DND-41 (cell line): ENCODE results near the gene TFR2.

Source experiments
- ATAC-seq: fragments of 200-7000 bp; cut with Tn5 transposase; 3 replicates; pipeline ENCODE4 v1.9.1; 2021; ENCODE audit warnings: low read depth; ENCODE audit not compliant: insufficient read depth
- DNase-seq: peaks from one replicate; pipeline ENCODE4 v3.0.0-alpha.2; 2020
- H2AFZ ChIP-seq: 2 replicates; pipeline ENCODE4 v1.6.0; 2012; ENCODE audit warnings: low read depth, low read length
- H3K27ac ChIP-seq: 2 replicates; pipeline ENCODE4 v1.5.1; 2012; ENCODE audit warnings: low read length, inconsistent platforms
- H3K27me3 ChIP-seq: fragments of 200-600 bp; sonication (generic); 2 replicates; pipeline ENCODE4 v1.6.0; 2012; ENCODE audit warnings: low read length, mild to moderate bottlenecking, inconsistent platforms; ENCODE audit not compliant: insufficient read depth, poor library complexity
- H3K36me3 ChIP-seq: 2 replicates; pipeline ENCODE4 v1.5.1; 2012; ENCODE audit warnings: low read length, inconsistent platforms; ENCODE audit not compliant: insufficient read depth
- H3K4me1 ChIP-seq: 2 replicates; pipeline ENCODE4 v1.5.1; 2012; ENCODE audit warnings: mild to moderate bottlenecking, low read length; ENCODE audit not compliant: insufficient read depth
- H3K4me2 ChIP-seq: 2 replicates; pipeline ENCODE4 v1.6.0; 2012; ENCODE audit warnings: mild to moderate bottlenecking, moderate library complexity, low read length, inconsistent platforms; ENCODE audit not compliant: insufficient read depth
- H3K4me3 ChIP-seq, 2 experiments: fragments of 200-600 bp in 1 of 2; shearing (Covaris generic) in 1 of 2; 2 replicates each; pipeline ENCODE4 v1.5.1; 2012 to 2016; ENCODE audit warnings: inconsistent platforms in 2 of 2, low read length in 2 of 2, mild to moderate bottlenecking in 2 of 2, low read depth in 1 of 2, moderate library complexity in 1 of 2
- H3K79me2 ChIP-seq: 2 replicates; pipeline ENCODE4 v1.6.0; 2012; ENCODE audit warnings: low read length, inconsistent platforms; ENCODE audit not compliant: insufficient read depth
- H3K9ac ChIP-seq: 2 replicates; pipeline ENCODE4 v1.6.0; 2012; ENCODE audit warnings: low read depth, mild to moderate bottlenecking, inconsistent platforms, low read length, moderate library complexity
- H3K9me3 ChIP-seq: 2 replicates; pipeline ENCODE4 v1.5.1; 2012; ENCODE audit warnings: low read length, moderate library complexity, mild to moderate bottlenecking, inconsistent platforms; ENCODE audit not compliant: insufficient read depth, severe bottlenecking
- H4K20me1 ChIP-seq: 2 replicates; pipeline ENCODE4 v1.6.0; 2012; ENCODE audit warnings: low read length; ENCODE audit not compliant: insufficient read depth
- EZH2 ChIP-seq: IDR thresholded peaks from 3 replicates; pipeline ENCODE4 v1.6.1; 2012; ENCODE audit warnings: borderline replicate concordance, low read depth, mild to moderate bottlenecking, moderate library complexity, low read length, inconsistent platforms; ENCODE audit not compliant: severe bottlenecking
- TF ChIP-seq, protein P1 (sequence below): IDR thresholded peaks from 2 replicates; pipeline ENCODE4 v1.5.1; 2012; ENCODE audit warnings: borderline replicate concordance, low read length, moderate library complexity, mild to moderate bottlenecking; ENCODE audit not compliant: poor library complexity, severe bottlenecking; ENCODE audit errors: extremely low read depth

The TFR2 gene

DNA sequence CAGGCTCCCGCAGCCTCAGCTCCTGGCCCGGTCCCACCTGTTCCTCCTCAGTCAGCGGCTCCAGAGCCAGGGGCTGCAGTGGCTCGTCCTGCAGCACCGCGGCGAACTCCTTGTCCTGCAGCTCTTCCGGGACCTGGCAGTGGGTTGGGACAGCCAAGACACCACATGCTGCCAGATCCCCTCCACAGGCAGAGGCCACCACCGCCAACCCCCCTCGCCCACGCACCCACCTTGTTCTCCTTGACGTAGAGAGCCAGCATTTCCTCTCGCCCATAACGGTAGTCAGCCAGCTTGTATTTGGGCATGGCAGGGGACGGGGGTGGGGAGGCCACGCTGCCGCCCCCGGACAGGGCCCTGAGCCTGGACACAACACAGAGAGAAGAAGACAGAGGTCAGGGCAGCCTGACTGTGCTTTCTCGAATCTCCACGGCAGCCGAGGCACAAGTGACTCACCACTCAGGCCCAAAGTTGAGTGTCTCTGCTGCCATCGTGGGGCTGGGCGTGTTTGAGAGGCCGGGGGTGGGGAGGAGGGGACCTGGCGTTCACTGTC is 46.5 kb upstream of the TFR2 start:
- H2AFZ ChIP-seq, result no peak overlapping the region
- no peaks in the 10 kb centered on the region for H3K9me3 ChIP-seq
- peaks cover 30% of the 10 kb centered on the region for H3K4me1 ChIP-seq
- no peak for TF ChIP-seq EZH2
- TF ChIP-seq, protein P1, sequence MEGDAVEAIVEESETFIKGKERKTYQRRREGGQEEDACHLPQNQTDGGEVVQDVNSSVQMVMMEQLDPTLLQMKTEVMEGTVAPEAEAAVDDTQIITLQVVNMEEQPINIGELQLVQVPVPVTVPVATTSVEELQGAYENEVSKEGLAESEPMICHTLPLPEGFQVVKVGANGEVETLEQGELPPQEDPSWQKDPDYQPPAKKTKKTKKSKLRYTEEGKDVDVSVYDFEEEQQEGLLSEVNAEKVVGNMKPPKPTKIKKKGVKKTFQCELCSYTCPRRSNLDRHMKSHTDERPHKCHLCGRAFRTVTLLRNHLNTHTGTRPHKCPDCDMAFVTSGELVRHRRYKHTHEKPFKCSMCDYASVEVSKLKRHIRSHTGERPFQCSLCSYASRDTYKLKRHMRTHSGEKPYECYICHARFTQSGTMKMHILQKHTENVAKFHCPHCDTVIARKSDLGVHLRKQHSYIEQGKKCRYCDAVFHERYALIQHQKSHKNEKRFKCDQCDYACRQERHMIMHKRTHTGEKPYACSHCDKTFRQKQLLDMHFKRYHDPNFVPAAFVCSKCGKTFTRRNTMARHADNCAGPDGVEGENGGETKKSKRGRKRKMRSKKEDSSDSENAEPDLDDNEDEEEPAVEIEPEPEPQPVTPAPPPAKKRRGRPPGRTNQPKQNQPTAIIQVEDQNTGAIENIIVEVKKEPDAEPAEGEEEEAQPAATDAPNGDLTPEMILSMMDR, result no peak
- peaks cover 90% of the 10 kb centered on the region for H3K36me3 ChIP-seq
- peaks cover 82% of the 10 kb centered on the region for H4K20me1 ChIP-seq
- H3K27ac ChIP-seq, result no peak overlapping the region
- no peak overlapping the region for H3K4me2 ChIP-seq
- no peak for DNase-seq
- no peak for ATAC-seq
- H3K79me2 ChIP-seq, result peaks cover 53% of the 10 kb centered on the region
- H3K4me3 ChIP-seq, result no peak overlapping the region
- H3K9ac ChIP-seq, result no peak overlapping the region
- H3K27me3 ChIP-seq, result no peaks in the 10 kb centered on the region

DNA sequence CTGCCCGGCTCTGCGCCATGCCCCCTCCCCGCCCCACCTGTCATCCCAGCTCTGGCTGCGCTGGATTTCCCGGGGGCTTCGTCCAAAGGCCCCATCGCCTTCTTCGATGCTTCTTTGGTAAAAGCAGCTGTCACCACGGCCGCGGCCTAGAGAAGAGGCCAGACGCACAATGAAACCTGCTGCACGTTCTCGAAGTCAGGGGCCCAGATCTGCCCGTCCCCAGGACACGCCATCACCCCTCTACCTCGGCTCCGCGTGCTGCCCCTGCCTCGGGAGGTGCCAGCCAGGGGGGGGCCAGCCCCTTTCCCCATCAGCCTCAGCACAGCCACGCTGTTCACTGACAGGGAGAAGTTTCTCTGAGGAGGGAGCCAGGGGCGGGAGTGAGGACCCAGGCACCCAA is 45.9 kb upstream of the TFR2 start:
- Histone ChIP-seq H3K4me1 (peaks cover 24% of the 10 kb centered on the region), H3K4me3 (no peak overlapping the region), H3K4me2 (no peak overlapping the region), H3K36me3 (peaks cover 91% of the 10 kb centered on the region), H3K79me2 (peaks cover 47% of the 10 kb centered on the region), H3K27ac (no peak overlapping the region), H3K27me3 (no peaks in the 10 kb centered on the region), H4K20me1 (peaks cover 82% of the 10 kb centered on the region), H2AFZ (no peak overlapping the region), H3K9ac (no peak overlapping the region), H3K9me3 (no peaks in the 10 kb centered on the region)
- TF ChIP-seq EZH2, result no peak
- TF ChIP-seq, protein P1, result no peak
- ATAC-seq, result no peak
- DNase-seq, result no peak

DNA sequence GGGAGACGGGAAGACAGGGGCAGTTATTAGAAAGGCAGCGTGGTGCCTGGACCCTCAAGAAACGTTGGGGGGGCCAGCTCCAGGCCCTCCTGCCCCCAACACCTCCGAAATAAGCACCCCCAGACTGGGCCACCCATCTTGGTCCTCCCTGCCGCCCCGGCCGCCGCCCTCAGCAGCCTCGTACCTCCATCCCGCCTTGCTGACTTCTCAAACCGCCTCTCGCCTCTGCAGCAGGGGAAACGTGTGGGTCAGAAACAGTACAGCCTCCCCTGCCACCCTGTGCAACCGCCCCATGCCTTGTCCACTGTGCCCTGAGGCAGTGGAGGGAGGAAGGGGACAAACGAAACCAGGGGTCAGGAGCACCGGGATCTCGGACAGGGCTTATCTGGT is 45.5 kb upstream of the TFR2 start:
- Histone ChIP-seq H3K4me3 (no peak overlapping the region), H3K27me3 (no peaks in the 10 kb centered on the region), H3K9me3 (no peaks in the 10 kb centered on the region), H4K20me1 (peaks cover 81% of the 10 kb centered on the region), H3K4me1 (peaks cover 20% of the 10 kb centered on the region), H3K27ac (no peak overlapping the region), H3K36me3 (peaks cover 92% of the 10 kb centered on the region), H3K9ac (no peak overlapping the region), H2AFZ (no peak overlapping the region), H3K4me2 (no peak overlapping the region), H3K79me2 (peaks cover 42% of the 10 kb centered on the region)
- no peak for TF ChIP-seq EZH2
- TF ChIP-seq, protein P1, result no peak
- no peak for DNase-seq
- no peak for ATAC-seq
